Fibroblast of lung (primary cell): ENCODE measurements around the gene HINT2.
A peak's percentile ranks its signal among the peaks of the same experiment; 100 is the strongest.

ENCODE experiments used
- CTCF ChIP-seq, 2 donors: IDR thresholded peaks in 1 of 2; conservative IDR thresholded peaks in 1 of 2; 1 replicate in 1 of 2; 2 replicates in 1 of 2; pipeline ENCODE4 v1.5.1; 2011 to 2012; ENCODE audit warnings: low read length in 2 of 2, control low read depth in 1 of 2, inconsistent platforms in 1 of 2, low read depth in 1 of 2, mild to moderate bottlenecking in 1 of 2
- EZH2 ChIP-seq: IDR thresholded peaks from 2 replicates; pipeline ENCODE4 v1.5.1; 2012; ENCODE audit warnings: low read length, control low read depth, mild to moderate bottlenecking; ENCODE audit errors: missing control alignments

- peak; percentile 84 to 90 for TF ChIP-seq CTCF (conservative IDR thresholded peaks at IDR 0.05 in 1 of 2, IDR thresholded peaks at IDR 0.05 in 1 of 2; ENCODE audit: low read depth in 1 of 2, low read length in 2 of 2)
- TF ChIP-seq EZH2 = no peak
These were observed 24.2 kb downstream of the HINT2 start for GRCh38 chr9:35790385-35791296.
